Measurements from ENCODE around the gene NAPG. TPM values are rescaled to one million over a fixed set of nuclear protein-coding genes. Genes with fewer than 3 reads are reported as not detected.

Gene NAPG
- total RNA-seq, 2 donors from 2014 or later: 35.3 to 42.9 TPM

DNA sequence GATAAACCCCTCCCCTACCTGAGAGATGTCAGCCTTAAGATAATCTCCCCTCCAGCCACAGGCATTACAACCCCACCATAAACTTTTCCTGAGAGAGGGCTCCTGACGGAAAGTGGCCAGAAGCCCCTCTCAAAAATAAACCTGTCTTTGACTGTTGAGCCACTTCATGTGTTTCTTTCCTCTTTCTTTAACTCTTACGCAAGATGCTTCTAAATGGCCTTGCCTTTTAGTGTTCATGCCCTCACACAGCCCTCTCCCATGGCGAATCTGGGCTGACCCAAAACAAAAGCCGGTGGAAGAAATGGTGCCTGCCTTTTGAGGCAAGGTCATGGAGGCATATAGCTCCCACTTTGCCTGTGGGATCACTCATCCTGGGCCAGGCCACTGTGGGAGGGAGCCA lies 54.4 kb downstream of the NAPG start:
- Histone ChIP-seq H3K9ac (ENCODE audit: extremely low read depth, low read length, poor library complexity, severe bottlenecking) (no peak overlapping the region), H3K9me3 (ENCODE audit: control insufficient read depth, low read length) (peaks cover 22% of the 10 kb centered on the region), H3K4me1 (ENCODE audit: control insufficient read depth, insufficient read depth, low read length) (no peaks in the 10 kb centered on the region), H3K36me3 (ENCODE audit: control insufficient read depth, insufficient read depth, low read length) (no peaks in the 10 kb centered on the region), H3K27me3 (ENCODE audit: control insufficient read depth, insufficient read depth, low read length, poor library complexity, severe bottlenecking) (no peaks in the 10 kb centered on the region), H3K4me3 (ENCODE audit: low read length) (no peak overlapping the region), H3K27ac (ENCODE audit: low read depth, low read length) (no peak overlapping the region)
- WGBS, 2 experiments (ENCODE audit: insufficient coverage in 1 of 2, insufficient read length in 1 of 2): 92 to 100% methylated on average over 2 to 4 of the region's 4 CpGs
- TF ChIP-seq, protein P1, sequence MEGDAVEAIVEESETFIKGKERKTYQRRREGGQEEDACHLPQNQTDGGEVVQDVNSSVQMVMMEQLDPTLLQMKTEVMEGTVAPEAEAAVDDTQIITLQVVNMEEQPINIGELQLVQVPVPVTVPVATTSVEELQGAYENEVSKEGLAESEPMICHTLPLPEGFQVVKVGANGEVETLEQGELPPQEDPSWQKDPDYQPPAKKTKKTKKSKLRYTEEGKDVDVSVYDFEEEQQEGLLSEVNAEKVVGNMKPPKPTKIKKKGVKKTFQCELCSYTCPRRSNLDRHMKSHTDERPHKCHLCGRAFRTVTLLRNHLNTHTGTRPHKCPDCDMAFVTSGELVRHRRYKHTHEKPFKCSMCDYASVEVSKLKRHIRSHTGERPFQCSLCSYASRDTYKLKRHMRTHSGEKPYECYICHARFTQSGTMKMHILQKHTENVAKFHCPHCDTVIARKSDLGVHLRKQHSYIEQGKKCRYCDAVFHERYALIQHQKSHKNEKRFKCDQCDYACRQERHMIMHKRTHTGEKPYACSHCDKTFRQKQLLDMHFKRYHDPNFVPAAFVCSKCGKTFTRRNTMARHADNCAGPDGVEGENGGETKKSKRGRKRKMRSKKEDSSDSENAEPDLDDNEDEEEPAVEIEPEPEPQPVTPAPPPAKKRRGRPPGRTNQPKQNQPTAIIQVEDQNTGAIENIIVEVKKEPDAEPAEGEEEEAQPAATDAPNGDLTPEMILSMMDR (conservative IDR thresholded peaks at IDR 0.05): no peak
- no peak overlapping the region for H3K27ac Mint-ChIP-seq
- no peaks in the 10 kb centered on the region for H3K4me1 Mint-ChIP-seq
- H3K36me3 Mint-ChIP-seq (ENCODE audit: low read depth): peaks cover 11% of the 10 kb centered on the region
- DNase-seq: no peak
- H3K4me3 Mint-ChIP-seq: no peak overlapping the region
- H3K9me3 Mint-ChIP-seq: peaks cover 37% of the 10 kb centered on the region
- no peaks in the 10 kb centered on the region for H3K27me3 Mint-ChIP-seq (ENCODE audit: insufficient read depth)

DNA sequence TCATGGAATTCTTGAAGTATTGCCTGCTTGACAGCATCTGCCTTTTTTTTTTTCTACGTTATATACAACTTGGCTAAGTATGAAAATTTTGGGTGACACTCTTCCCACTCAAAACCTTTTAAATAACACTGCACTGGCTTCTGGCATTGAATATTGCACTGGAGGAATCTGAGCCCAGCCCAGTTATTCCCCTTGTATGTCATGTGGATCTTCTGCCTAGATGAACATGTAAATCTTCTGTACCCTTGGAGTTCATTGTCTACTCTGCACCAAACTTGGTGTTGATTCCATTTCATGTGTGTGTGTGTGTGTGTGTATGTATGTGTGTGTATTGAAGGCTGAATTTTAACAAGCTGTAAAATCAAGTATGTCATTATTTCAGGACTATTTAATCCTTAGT lies 59.4 kb downstream of the NAPG start:
- Mint-ChIP-seq H3K9me3 (peaks cover 12% of the 10 kb centered on the region), H3K4me3 (no peak overlapping the region), H3K27me3 (ENCODE audit: insufficient read depth) (no peaks in the 10 kb centered on the region), H3K4me1 (no peaks in the 10 kb centered on the region), H3K36me3 (ENCODE audit: low read depth) (peaks cover 1% of the 10 kb centered on the region), H3K27ac (no peak overlapping the region)
- H3K27ac ChIP-seq (ENCODE audit: low read depth, low read length): no peak overlapping the region
- no peaks in the 10 kb centered on the region for H3K27me3 ChIP-seq (ENCODE audit: control insufficient read depth, insufficient read depth, low read length, poor library complexity, severe bottlenecking)
- DNase-seq: no peak
- 83 to 100% methylated on average over 1 of the region's 1 CpG for WGBS, 2 experiments (ENCODE audit: insufficient coverage in 1 of 2, insufficient read length in 1 of 2)
- TF ChIP-seq, protein P1 (conservative IDR thresholded peaks at IDR 0.05): no peak
- H3K9me3 ChIP-seq (ENCODE audit: control insufficient read depth, low read length): peaks cover 5% of the 10 kb centered on the region
- no peaks in the 10 kb centered on the region for H3K4me1 ChIP-seq (ENCODE audit: control insufficient read depth, insufficient read depth, low read length)
- no peak overlapping the region for H3K9ac ChIP-seq (ENCODE audit: extremely low read depth, low read length, poor library complexity, severe bottlenecking)
- H3K36me3 ChIP-seq (ENCODE audit: control insufficient read depth, insufficient read depth, low read length): no peaks in the 10 kb centered on the region
- H3K4me3 ChIP-seq (ENCODE audit: low read length): no peak overlapping the region

DNA sequence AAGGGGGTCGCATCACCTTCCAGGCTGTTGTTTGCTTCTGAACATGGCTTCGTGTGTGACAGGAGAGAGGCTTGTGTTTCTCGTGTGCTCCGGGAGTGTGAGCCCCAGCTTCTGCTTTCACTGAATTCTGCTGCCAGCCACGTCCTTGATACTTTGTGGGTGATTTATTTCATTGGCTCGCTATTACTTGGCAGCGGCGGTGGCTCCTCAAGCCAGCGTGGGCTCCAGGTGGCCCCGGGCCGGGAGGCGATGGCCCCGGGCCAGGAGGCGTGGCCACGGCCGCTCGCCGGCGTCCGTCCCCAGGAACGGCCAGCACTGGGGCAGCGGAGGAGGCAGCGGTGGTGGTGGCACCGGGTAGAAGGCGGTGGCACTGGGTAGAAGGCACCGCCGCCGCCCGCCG lies 63.1 kb downstream of the NAPG start:
- no peaks in the 10 kb centered on the region for H3K36me3 Mint-ChIP-seq (ENCODE audit: low read depth)
- H3K27ac Mint-ChIP-seq: no peak overlapping the region
- H3K4me1 Mint-ChIP-seq: no peaks in the 10 kb centered on the region
- H3K27me3 Mint-ChIP-seq (ENCODE audit: insufficient read depth): no peaks in the 10 kb centered on the region
- H3K4me3 ChIP-seq (ENCODE audit: low read length): no peak overlapping the region
- no peak overlapping the region for H3K27ac ChIP-seq (ENCODE audit: low read depth, low read length)
- DNase-seq: no peak
- no peaks in the 10 kb centered on the region for H3K9me3 ChIP-seq (ENCODE audit: control insufficient read depth, low read length)
- TF ChIP-seq, protein P1 (conservative IDR thresholded peaks at IDR 0.05): no peak
- H3K27me3 ChIP-seq (ENCODE audit: control insufficient read depth, insufficient read depth, low read length, poor library complexity, severe bottlenecking): no peaks in the 10 kb centered on the region
- H3K4me3 Mint-ChIP-seq: no peak overlapping the region
- H3K4me1 ChIP-seq (ENCODE audit: control insufficient read depth, insufficient read depth, low read length): no peaks in the 10 kb centered on the region
- peaks cover 6% of the 10 kb centered on the region for H3K9me3 Mint-ChIP-seq
- 97% methylated on average over 15 to 28 of the region's 30 CpGs for WGBS, 2 experiments (ENCODE audit: insufficient coverage in 1 of 2, insufficient read length in 1 of 2)
- no peaks in the 10 kb centered on the region for H3K36me3 ChIP-seq (ENCODE audit: control insufficient read depth, insufficient read depth, low read length)
- H3K9ac ChIP-seq (ENCODE audit: extremely low read depth, low read length, poor library complexity, severe bottlenecking): no peak overlapping the region

Data from endodermal cell (in vitro differentiated cells).